OCI-LY1 (cell line): ENCODE results near the gene TCF7.

Source experiments
- EZH2 ChIP-seq: fragments of 200-600 bp; sonication (generic), shearing (Covaris generic); IDR thresholded peaks from 2 replicates; pipeline ENCODE4 v1.8.0; 2017; ENCODE audit warnings: borderline replicate concordance, mixed run types, mild to moderate bottlenecking, antibody characterized with exemption, low read length, moderate library complexity, mixed read lengths
- TF ChIP-seq, protein P1 (sequence below): fragments of 200-600 bp; sonication (generic), shearing (Covaris generic); IDR thresholded peaks from 2 replicates; pipeline ENCODE4 v1.5.1; 2017; ENCODE audit warnings: mild to moderate bottlenecking, antibody characterized with exemption, low read length, moderate library complexity, mixed read lengths

DNA sequence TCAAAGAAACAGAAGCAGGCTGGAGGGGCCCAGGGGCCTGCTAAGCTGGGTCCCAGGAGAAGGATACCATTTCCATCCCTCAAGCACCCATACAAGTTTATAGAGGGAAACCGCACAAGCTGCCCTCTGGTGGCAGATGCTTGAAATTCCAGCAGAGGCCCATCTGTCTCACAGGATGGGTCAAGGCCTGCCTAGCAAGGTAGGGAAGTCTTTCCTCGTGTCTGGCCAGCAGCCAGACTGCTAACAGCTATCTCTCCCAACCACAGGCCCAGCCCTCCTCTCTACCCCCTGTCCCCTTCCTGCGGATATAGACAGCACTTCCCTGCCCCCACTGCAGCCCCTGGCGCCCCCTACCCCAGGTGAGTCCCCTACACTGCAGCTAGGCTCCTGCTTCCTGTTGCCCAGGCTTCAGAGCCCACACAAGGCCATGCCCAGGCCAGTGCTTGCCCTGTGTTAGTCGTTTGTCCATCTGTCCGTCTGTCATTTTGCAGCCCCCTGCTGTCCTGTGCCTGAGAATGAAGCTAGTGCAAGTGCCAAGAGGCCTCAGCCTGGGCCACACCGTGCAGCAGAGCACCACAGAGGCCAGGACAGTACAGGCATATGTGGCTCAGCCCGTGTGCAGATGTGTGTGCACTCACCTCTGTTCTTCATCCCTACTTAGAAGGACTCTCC, 26.2 kb downstream of the TCF7 start:
- TF ChIP-seq, protein P1, sequence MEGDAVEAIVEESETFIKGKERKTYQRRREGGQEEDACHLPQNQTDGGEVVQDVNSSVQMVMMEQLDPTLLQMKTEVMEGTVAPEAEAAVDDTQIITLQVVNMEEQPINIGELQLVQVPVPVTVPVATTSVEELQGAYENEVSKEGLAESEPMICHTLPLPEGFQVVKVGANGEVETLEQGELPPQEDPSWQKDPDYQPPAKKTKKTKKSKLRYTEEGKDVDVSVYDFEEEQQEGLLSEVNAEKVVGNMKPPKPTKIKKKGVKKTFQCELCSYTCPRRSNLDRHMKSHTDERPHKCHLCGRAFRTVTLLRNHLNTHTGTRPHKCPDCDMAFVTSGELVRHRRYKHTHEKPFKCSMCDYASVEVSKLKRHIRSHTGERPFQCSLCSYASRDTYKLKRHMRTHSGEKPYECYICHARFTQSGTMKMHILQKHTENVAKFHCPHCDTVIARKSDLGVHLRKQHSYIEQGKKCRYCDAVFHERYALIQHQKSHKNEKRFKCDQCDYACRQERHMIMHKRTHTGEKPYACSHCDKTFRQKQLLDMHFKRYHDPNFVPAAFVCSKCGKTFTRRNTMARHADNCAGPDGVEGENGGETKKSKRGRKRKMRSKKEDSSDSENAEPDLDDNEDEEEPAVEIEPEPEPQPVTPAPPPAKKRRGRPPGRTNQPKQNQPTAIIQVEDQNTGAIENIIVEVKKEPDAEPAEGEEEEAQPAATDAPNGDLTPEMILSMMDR = peak; percentile 76
- no peak for TF ChIP-seq EZH2
